Fibroblast of lung (primary cell): ENCODE results near the gene ITPK1. TPM values are rescaled to one million over a fixed set of nuclear protein-coding genes. Genes with fewer than 3 reads are reported as not detected.

Source experiments
- DNase-seq, 2 donors: peaks; one replicate each; pipeline versions ENCODE4 v3.0.0 to v3.0.0-alpha.2; 2010; ENCODE audit warnings: low read depth in 2 of 2
- H2AFZ ChIP-seq: 2 replicates; pipeline ENCODE4 v1.5.1; 2012; ENCODE audit warnings: low read length, control low read depth, inconsistent platforms
- H3K27ac ChIP-seq: 2 replicates; pipeline ENCODE4 v1.5.1; 2011; ENCODE audit warnings: low read length, control low read depth; ENCODE audit not compliant: insufficient read depth
- H3K27me3 ChIP-seq: 2 replicates; pipeline ENCODE4 v1.5.1; 2011; ENCODE audit warnings: mild to moderate bottlenecking, low read length; ENCODE audit not compliant: control insufficient read depth, insufficient read depth
- H3K36me3 ChIP-seq: 2 replicates; pipeline ENCODE4 v1.5.1; 2011; ENCODE audit warnings: low read length; ENCODE audit not compliant: control insufficient read depth, insufficient read depth
- H3K4me1 ChIP-seq: 2 replicates; pipeline ENCODE4 v1.5.1; 2011; ENCODE audit warnings: low read length; ENCODE audit not compliant: control insufficient read depth, insufficient read depth; ENCODE audit errors: extremely low read depth
- H3K4me2 ChIP-seq: 2 replicates; pipeline ENCODE4 v1.5.1; 2011; ENCODE audit warnings: low read length, control low read depth; ENCODE audit not compliant: insufficient read depth; ENCODE audit errors: extremely low read depth
- H3K4me3 ChIP-seq, 4 experiments: fragments of 200-600 bp in 1 of 4; sonication (generic) in 1 of 4; replicated peaks in 1 of 4; 2 replicates each; pipeline ENCODE4 v1.5.1; 2011 to 2016; ENCODE audit warnings: low read length in 4 of 4, low read depth in 3 of 4, mild to moderate bottlenecking in 3 of 4, control low read depth in 2 of 4, inconsistent platforms in 1 of 4, mixed read lengths in 1 of 4; ENCODE audit not compliant: insufficient read depth in 1 of 4; ENCODE audit errors: control extremely low read depth in 1 of 4
- H3K79me2 ChIP-seq: 2 replicates; pipeline ENCODE4 v1.5.1; 2012; ENCODE audit warnings: mild to moderate bottlenecking, low read length, inconsistent platforms; ENCODE audit not compliant: control insufficient read depth, insufficient read depth
- H3K9ac ChIP-seq: 2 replicates; pipeline ENCODE4 v1.5.1; 2011; ENCODE audit warnings: mild to moderate bottlenecking, low read length, control low read depth; ENCODE audit not compliant: insufficient read depth
- H3K9me3 ChIP-seq: 2 replicates; pipeline ENCODE4 v1.5.1; 2012; ENCODE audit warnings: low read depth, low read length; ENCODE audit not compliant: control insufficient read depth, insufficient read depth
- H4K20me1 ChIP-seq: 2 replicates; pipeline ENCODE4 v1.5.1; 2011; ENCODE audit warnings: low read length; ENCODE audit not compliant: control insufficient read depth, insufficient read depth; ENCODE audit errors: extremely low read depth
- EZH2 ChIP-seq: IDR thresholded peaks from 2 replicates; pipeline ENCODE4 v1.5.1; 2012; ENCODE audit warnings: low read length, control low read depth, mild to moderate bottlenecking; ENCODE audit errors: missing control alignments
- polyA plus RNA-seq, 2 donors: library from polyadenylated mRNA; depleted of rRNA in 1 of 2; stranded (reverse) in 1 of 2; unstranded in 1 of 2; fragments of >200 nt; gene quantifications; 2 replicates each; pipeline ENCODE4 v1.2.1, GENCODE V29; 2011 to 2012; ENCODE audit warnings: missing spikeins in 1 of 2
- total RNA-seq: library from RNA; depleted of rRNA; stranded (reverse); fragments of >200 nt; gene quantifications from 2 replicates; pipeline ENCODE4 v1.2.1, GENCODE V29; 2014
- TF ChIP-seq, protein P1 (sequence below), 2 donors: IDR thresholded peaks in 1 of 2; conservative IDR thresholded peaks in 1 of 2; 1 replicate in 1 of 2; 2 replicates in 1 of 2; pipeline ENCODE4 v1.5.1; 2011 to 2012; ENCODE audit warnings: low read length in 2 of 2, control low read depth in 1 of 2, inconsistent platforms in 1 of 2, low read depth in 1 of 2, mild to moderate bottlenecking in 1 of 2

ITPK1 gene
- total and polyA plus RNA-seq, 2 donors (not counting 1 experiment from before 2014, with no cell fraction given): 9.2 to 23.1 TPM

DNA sequence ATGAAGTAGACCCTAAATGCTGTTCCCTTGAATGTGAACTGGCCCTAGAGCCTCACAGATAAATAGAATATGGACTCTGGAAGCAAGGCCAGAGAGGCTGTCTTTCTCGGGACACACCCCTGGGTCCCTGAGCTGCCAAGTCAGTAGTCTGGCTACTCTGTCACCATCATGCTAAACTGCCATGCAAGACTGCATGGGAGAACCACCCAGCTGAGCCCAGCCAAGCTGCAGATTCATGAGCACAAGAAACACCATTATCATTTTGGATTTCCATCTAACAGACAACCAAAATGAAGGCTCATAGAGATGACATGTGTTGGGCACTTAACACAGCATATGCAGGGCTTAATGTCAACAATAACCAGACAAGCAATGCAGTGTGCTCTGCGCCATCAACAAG lies 139.5 kb downstream of the ITPK1 start:
- no peak for TF ChIP-seq EZH2
- TF ChIP-seq, protein P1, sequence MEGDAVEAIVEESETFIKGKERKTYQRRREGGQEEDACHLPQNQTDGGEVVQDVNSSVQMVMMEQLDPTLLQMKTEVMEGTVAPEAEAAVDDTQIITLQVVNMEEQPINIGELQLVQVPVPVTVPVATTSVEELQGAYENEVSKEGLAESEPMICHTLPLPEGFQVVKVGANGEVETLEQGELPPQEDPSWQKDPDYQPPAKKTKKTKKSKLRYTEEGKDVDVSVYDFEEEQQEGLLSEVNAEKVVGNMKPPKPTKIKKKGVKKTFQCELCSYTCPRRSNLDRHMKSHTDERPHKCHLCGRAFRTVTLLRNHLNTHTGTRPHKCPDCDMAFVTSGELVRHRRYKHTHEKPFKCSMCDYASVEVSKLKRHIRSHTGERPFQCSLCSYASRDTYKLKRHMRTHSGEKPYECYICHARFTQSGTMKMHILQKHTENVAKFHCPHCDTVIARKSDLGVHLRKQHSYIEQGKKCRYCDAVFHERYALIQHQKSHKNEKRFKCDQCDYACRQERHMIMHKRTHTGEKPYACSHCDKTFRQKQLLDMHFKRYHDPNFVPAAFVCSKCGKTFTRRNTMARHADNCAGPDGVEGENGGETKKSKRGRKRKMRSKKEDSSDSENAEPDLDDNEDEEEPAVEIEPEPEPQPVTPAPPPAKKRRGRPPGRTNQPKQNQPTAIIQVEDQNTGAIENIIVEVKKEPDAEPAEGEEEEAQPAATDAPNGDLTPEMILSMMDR (conservative IDR thresholded peaks at IDR 0.05 in 1 of 2, IDR thresholded peaks at IDR 0.05 in 1 of 2; ENCODE audit: low read depth in 1 of 2, low read length in 2 of 2): no peak
- no peak overlapping the region for H3K4me2 ChIP-seq
- DNase-seq: no peak

DNA sequence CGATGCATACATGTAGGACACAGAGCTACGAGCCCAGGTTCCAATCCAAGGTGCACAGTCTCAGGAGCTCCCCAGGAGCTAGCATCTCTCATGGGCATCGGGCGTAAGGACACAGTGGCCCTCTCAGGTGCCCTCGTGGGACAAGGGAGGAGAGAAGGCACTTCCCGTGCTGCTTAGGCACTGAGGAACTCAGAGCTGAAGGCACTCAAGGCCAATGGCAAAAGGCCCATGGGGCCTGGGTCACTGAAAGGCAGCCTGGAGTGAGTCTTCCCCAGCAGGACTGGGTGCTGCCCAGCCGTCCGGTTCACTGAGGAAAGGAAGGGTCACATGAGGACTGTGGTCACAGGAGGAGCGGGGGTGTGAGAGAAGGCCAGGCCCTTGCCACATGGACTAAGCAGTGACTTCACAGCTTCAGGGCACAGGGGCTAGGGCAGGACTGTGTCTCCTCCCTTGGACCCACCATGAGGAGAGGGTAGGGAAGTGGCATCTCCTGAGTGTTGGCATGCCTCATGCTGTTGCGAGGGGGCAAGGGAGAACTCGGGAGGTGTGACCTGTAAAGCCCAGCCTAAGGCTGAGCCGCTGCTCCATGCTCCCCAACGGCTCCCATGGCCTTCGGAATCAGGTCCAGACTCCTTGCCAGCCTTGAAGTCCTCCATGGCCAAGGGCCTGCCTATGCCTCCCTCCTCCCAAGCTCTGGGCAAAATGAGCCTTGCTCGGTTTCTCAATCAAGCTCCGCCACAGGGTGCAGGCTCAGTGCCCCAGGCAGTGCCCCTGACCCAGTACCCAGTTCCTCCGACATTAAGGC lies 141.0 kb downstream of the ITPK1 start:
- H3K27me3 ChIP-seq: no peaks in the 10 kb centered on the region
- no peaks in the 10 kb centered on the region for H3K79me2 ChIP-seq
- no peak for TF ChIP-seq EZH2
- TF ChIP-seq, protein P1 (conservative IDR thresholded peaks at IDR 0.05 in 1 of 2, IDR thresholded peaks at IDR 0.05 in 1 of 2; ENCODE audit: low read depth in 1 of 2, low read length in 2 of 2): no peak
- no peaks in the 10 kb centered on the region for H3K36me3 ChIP-seq
- no peak overlapping the region for H3K9ac ChIP-seq
- peaks cover 6% of the 10 kb centered on the region for H3K4me1 ChIP-seq
- no peaks in the 10 kb centered on the region for H3K9me3 ChIP-seq
- no peak overlapping the region for H2AFZ ChIP-seq
- H3K27ac ChIP-seq: no peak overlapping the region
- no peaks in the 10 kb centered on the region for H4K20me1 ChIP-seq
- no peak for DNase-seq
- no peak overlapping the region for H3K4me3 ChIP-seq
- H3K4me2 ChIP-seq: no peak overlapping the region

More for the DNA sequence above, 139.5 kb downstream of the ITPK1 start:
- Histone ChIP-seq H3K9ac (no peak overlapping the region), H3K4me3 (no peak overlapping the region), H3K79me2 (no peaks in the 10 kb centered on the region), H3K36me3 (no peaks in the 10 kb centered on the region), H3K27ac (no peak overlapping the region), H3K9me3 (no peaks in the 10 kb centered on the region), H3K4me1 (peaks cover 6% of the 10 kb centered on the region), H2AFZ (no peak overlapping the region), H3K27me3 (no peaks in the 10 kb centered on the region), H4K20me1 (no peaks in the 10 kb centered on the region)

DNA sequence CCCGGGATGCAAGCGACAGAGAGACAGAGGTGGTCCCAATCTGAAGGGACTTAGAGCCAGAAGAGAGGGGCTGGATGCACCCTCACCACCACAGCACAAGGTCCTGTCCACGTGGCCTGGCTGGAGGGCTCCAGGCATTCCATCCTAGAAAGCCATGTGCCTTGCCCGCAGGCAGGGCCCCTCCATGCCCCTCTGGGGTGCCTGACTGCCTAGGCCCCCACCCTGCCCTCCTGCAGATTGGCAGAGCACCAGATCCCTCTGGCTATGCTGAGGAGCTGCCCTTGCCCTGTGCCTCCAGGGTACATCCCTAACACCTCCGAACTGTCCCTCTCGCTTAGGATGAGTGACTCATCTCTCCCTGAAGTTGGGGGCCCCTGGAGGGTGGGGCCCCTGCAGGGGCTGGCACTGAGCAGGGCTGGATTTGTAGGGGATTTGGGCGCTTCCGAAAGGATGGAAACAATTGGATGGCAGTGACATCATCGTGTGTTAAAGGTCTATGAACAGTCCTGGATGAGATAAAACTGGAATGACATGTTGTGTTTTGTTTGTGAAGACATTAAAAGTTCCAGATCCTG lies 141.8 kb downstream of the ITPK1 start:
- Histone ChIP-seq H4K20me1 (no peaks in the 10 kb centered on the region), H3K9me3 (no peaks in the 10 kb centered on the region), H3K27ac (peak overlapping the region; percentile 14), H3K36me3 (no peaks in the 10 kb centered on the region), H3K4me2 (no peak overlapping the region), H3K4me1 (peaks cover 6% of the 10 kb centered on the region), H3K79me2 (no peaks in the 10 kb centered on the region), H2AFZ (no peak overlapping the region), H3K4me3 (no peak overlapping the region), H3K27me3 (no peaks in the 10 kb centered on the region), H3K9ac (no peak overlapping the region)
- no peak for DNase-seq
- TF ChIP-seq, protein P1 (conservative IDR thresholded peaks at IDR 0.05 in 1 of 2, IDR thresholded peaks at IDR 0.05 in 1 of 2; ENCODE audit: low read depth in 1 of 2, low read length in 2 of 2): no peak
- TF ChIP-seq EZH2: no peak
